Measurements from ENCODE around the gene TLR8. TPM values are rescaled to one million over a fixed set of nuclear protein-coding genes. Genes with fewer than 3 reads are reported as not detected.

Gene TLR8
- total and polyA plus RNA-seq, 2 of the 13 experiments (the other 11 are each of a cell fraction or from before 2014, with no cell fraction given), result not detected

- in situ Hi-C loops (cut with HindIII; ENCODE audit: extremely low pct_ligation_motif_present, low pct_unique_long_range_greater_than_20kb) (no loop called here), intact Hi-C loops (cut with micrococcal nuclease; ENCODE audit: unreplicated experiment) (no loop called here)
- TF ChIP-seq SRSF9 (IDR thresholded peaks at IDR 0.05; ENCODE audit: borderline replicate concordance, insufficient read depth, low read depth, low read length, poor library complexity, severe bottlenecking) (no peak), ZBTB7B (CRISPR knock-in tag; IDR thresholded peaks at IDR 0.05) (no peak), ZNF660 (CRISPR knock-in tag; IDR thresholded peaks at IDR 0.05; ENCODE audit: borderline replicate concordance, low read depth) (no peak), XBP1 (CRISPR knock-in tag; IDR thresholded peaks at IDR 0.05) (no peak), XRCC5 (optimal IDR thresholded peaks at IDR 0.05; ENCODE audit: low read length) (no peak)
- TF ChIP-seq, protein P1, sequence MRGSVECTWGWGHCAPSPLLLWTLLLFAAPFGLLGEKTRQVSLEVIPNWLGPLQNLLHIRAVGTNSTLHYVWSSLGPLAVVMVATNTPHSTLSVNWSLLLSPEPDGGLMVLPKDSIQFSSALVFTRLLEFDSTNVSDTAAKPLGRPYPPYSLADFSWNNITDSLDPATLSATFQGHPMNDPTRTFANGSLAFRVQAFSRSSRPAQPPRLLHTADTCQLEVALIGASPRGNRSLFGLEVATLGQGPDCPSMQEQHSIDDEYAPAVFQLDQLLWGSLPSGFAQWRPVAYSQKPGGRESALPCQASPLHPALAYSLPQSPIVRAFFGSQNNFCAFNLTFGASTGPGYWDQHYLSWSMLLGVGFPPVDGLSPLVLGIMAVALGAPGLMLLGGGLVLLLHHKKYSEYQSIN (CRISPR knock-in tag; IDR thresholded peaks at IDR 0.05; ENCODE audit: borderline replicate concordance), result no peak
- ChIA-PET CTCF (ENCODE audit: low intra/inter-chr PET ratio, low total read pairs) (no interaction called here), POLR2A (no interaction called here)
- peaks cover 55% of the 10 kb centered on the region for H3K4me1 ChIP-seq (ENCODE audit: insufficient read depth, low read length)
- 68% methylated on average over 3 of the region's 5 CpGs for WGBS (ENCODE audit: low lambda C conversion rate)
- H3K9ac ChIP-seq (ENCODE audit: insufficient read depth, low read depth, low read length), result no peak overlapping the region
- no peaks in the 10 kb centered on the region for H3K36me3 ChIP-seq (replicated peaks in 1 of 2; ENCODE audit: control insufficient read depth in 1 of 2, insufficient read depth in 2 of 2, low read length in 2 of 2)
- no peaks in the 10 kb centered on the region for H4K20me1 ChIP-seq (ENCODE audit: insufficient read depth, low read length)
- DNase-seq (ENCODE audit: low spot score) (no peak), FAIRE-seq (no peak), ATAC-seq (no peak)
- H3K27me3 ChIP-seq (ENCODE audit: control insufficient read depth in 1 of 2, insufficient read depth in 2 of 2, low read length in 2 of 2), result no peaks in the 10 kb centered on the region
- H3K4me2 ChIP-seq (ENCODE audit: low read depth, low read length), result no peak overlapping the region
- no peak overlapping the region for H2AFZ ChIP-seq (ENCODE audit: low read length)
- BruUV-seq (replicated peaks), result no TSS peak
- H3K79me2 ChIP-seq (ENCODE audit: insufficient read depth, low read length), result no peaks in the 10 kb centered on the region
- no peak overlapping the region for H3K4me3 ChIP-seq (replicated peaks in 1 of 3; ENCODE audit: insufficient read depth in 1 of 3, low read depth in 2 of 3, low read length in 3 of 3)
- H3K9me3 ChIP-seq (ENCODE audit: low read length), result no peaks in the 10 kb centered on the region
- no peak overlapping the region for H3K27ac ChIP-seq (ENCODE audit: extremely low read length, insufficient read depth, low read length)
Measured at GRCh38 chrX:12949205-12949926, 42.9 kb downstream of the TLR8 start.

Measured in HepG2 (cell line).